Loucy (cell line): ENCODE measurements around the gene KCNQ2.
A peak's percentile ranks its signal among the peaks of the same experiment; 100 is the strongest.

ENCODE experiments used
- H2AFZ ChIP-seq: fragments of 200-600 bp; sonication (generic); 2 replicates; pipeline ENCODE4 v1.6.0; 2016; ENCODE audit warnings: antibody characterized with exemption, mild to moderate bottlenecking, low read length, moderate library complexity
- H3F3A ChIP-seq: fragments of 200-600 bp; 2 replicates; pipeline ENCODE4 v1.6.0; 2016; ENCODE audit warnings: antibody characterized with exemption, low read depth, mild to moderate bottlenecking
- H3K27me3 ChIP-seq: fragments of 200-600 bp; sonication (generic); 2 replicates; pipeline ENCODE4 v1.6.1; 2014; ENCODE audit warnings: low read length, mild to moderate bottlenecking; ENCODE audit not compliant: insufficient read depth, poor library complexity, severe bottlenecking
- H3K36me3 ChIP-seq: fragments of 200-600 bp; sonication (generic); 2 replicates; pipeline ENCODE4 v1.6.1; 2016; ENCODE audit warnings: low read length; ENCODE audit not compliant: insufficient read depth
- H3K4me1 ChIP-seq: fragments of 200-600 bp; sonication (generic); 2 replicates; pipeline ENCODE4 v1.5.1; 2014; ENCODE audit warnings: low read length, mild to moderate bottlenecking; ENCODE audit not compliant: insufficient read depth, poor library complexity, severe bottlenecking
- H3K4me2 ChIP-seq: fragments of 200-600 bp; sonication (generic); 2 replicates; pipeline ENCODE4 v1.6.0; 2014; ENCODE audit warnings: antibody characterized with exemption, low read length, low read depth, mild to moderate bottlenecking; ENCODE audit not compliant: poor library complexity, severe bottlenecking
- H3K4me3 ChIP-seq: fragments of 200-600 bp; sonication (generic); 2 replicates; pipeline ENCODE4 v1.5.1; 2014; ENCODE audit warnings: low read length, mild to moderate bottlenecking, mixed read lengths; ENCODE audit not compliant: poor library complexity, severe bottlenecking
- H3K79me2 ChIP-seq: fragments of 200-600 bp; sonication (generic); 2 replicates; pipeline ENCODE4 v1.6.1; 2014; ENCODE audit warnings: low read length; ENCODE audit not compliant: insufficient read depth
- H3K9ac ChIP-seq: fragments of 200-600 bp; sonication (generic); 2 replicates; pipeline ENCODE4 v1.6.0; 2014; ENCODE audit warnings: mild to moderate bottlenecking, low read depth, low read length, moderate library complexity; ENCODE audit not compliant: poor library complexity, severe bottlenecking
- H3K9me2 ChIP-seq: fragments of 200-600 bp; sonication (generic); replicated peaks from 2 replicates; pipeline ENCODE4 v1.6.1; 2016; ENCODE audit warnings: low read depth, low read length, mixed read lengths
- H3K9me3 ChIP-seq: fragments of 200-600 bp; sonication (generic); 2 replicates; pipeline ENCODE4 v1.6.1; 2014; ENCODE audit warnings: mild to moderate bottlenecking, antibody characterized with exemption, low read length, low read depth; ENCODE audit not compliant: insufficient read depth
- H4K20me1 ChIP-seq: fragments of 200-600 bp; sonication (generic); 2 replicates; pipeline ENCODE4 v1.6.0; 2014; ENCODE audit warnings: antibody characterized with exemption, low read length, mild to moderate bottlenecking; ENCODE audit not compliant: insufficient read depth, poor library complexity, severe bottlenecking
- CTCF ChIP-seq: fragments of 200-600 bp; sonication (generic); conservative IDR thresholded peaks from 2 replicates; pipeline ENCODE4 v1.5.1; 2014; ENCODE audit warnings: mild to moderate bottlenecking, antibody characterized with exemption, low read length
- EZH2phosphoT487 ChIP-seq: fragments of 200-600 bp; IDR thresholded peaks from 2 replicates; pipeline ENCODE4 v1.6.1; 2018; ENCODE audit warnings: antibody characterized with exemption, mild to moderate bottlenecking, moderate library complexity, borderline replicate concordance

Gene KCNQ2

GRCh38 chr20:63383556-63383955 is 88.9 kb downstream of the KCNQ2 start:
- Histone ChIP-seq H3K36me3 (no peaks in the 10 kb centered on the region), H3K9me2 (no peaks in the 10 kb centered on the region), H3K9ac (no peak overlapping the region), H3K4me3 (no peak overlapping the region), H2AFZ (no peak overlapping the region), H3K79me2 (no peaks in the 10 kb centered on the region), H3K27me3 (no peaks in the 10 kb centered on the region), H3F3A (no peaks in the 10 kb centered on the region), H3K4me1 (no peaks in the 10 kb centered on the region), H4K20me1 (no peaks in the 10 kb centered on the region), H3K9me3 (peaks cover 9% of the 10 kb centered on the region; the same call in 1 of the 2 replicates), H3K4me2 (no peak overlapping the region)
- TF ChIP-seq CTCF, result no peak
- TF ChIP-seq EZH2phosphoT487, result no peak

- Histone ChIP-seq H3F3A (no peaks in the 10 kb centered on the region), H3K9ac (no peak overlapping the region), H3K4me1 (no peaks in the 10 kb centered on the region), H2AFZ (no peak overlapping the region), H3K4me2 (no peak overlapping the region), H3K9me3 (peaks cover 9% of the 10 kb centered on the region; the same call in 1 of the 2 replicates), H3K27me3 (no peaks in the 10 kb centered on the region), H3K9me2 (no peaks in the 10 kb centered on the region), H3K4me3 (no peak overlapping the region), H3K79me2 (no peaks in the 10 kb centered on the region), H4K20me1 (no peaks in the 10 kb centered on the region), H3K36me3 (no peaks in the 10 kb centered on the region)
- TF ChIP-seq CTCF, result no peak
- no peak for TF ChIP-seq EZH2phosphoT487
Measured at GRCh38 chr20:63382551-63383300, 89.7 kb downstream of the KCNQ2 start.

GRCh38 chr20:63381781-63382431 is 90.5 kb downstream of the KCNQ2 start:
- H3F3A ChIP-seq, result no peaks in the 10 kb centered on the region
- no peaks in the 10 kb centered on the region for H3K36me3 ChIP-seq
- H3K27me3 ChIP-seq, result no peaks in the 10 kb centered on the region
- H3K9me3 ChIP-seq, result peaks cover 9% of the 10 kb centered on the region; the same call in 1 of the 2 replicates
- no peaks in the 10 kb centered on the region for H3K4me1 ChIP-seq
- H2AFZ ChIP-seq, result no peak overlapping the region
- no peak for TF ChIP-seq EZH2phosphoT487
- TF ChIP-seq CTCF, result peak; percentile 98
- no peak overlapping the region for H3K4me3 ChIP-seq
- H4K20me1 ChIP-seq, result no peaks in the 10 kb centered on the region
- no peaks in the 10 kb centered on the region for H3K9me2 ChIP-seq
- no peaks in the 10 kb centered on the region for H3K79me2 ChIP-seq
- no peak overlapping the region for H3K4me2 ChIP-seq
- no peak overlapping the region for H3K9ac ChIP-seq
